HUES48 (cell line): ENCODE data around the gene FGFR1OP2.
"Not testable (repeated sequence)": the region's sequence is repeated elsewhere in the genome, so short reads cannot be mapped to it uniquely, and the experiment has no call there.

Experiments
- H3K27ac ChIP-seq: one replicate; pipeline ENCODE4 v1.7.0; 2013; ENCODE audit warnings: low read depth, low read length, inconsistent platforms
- H3K27me3 ChIP-seq: 2 replicates; pipeline ENCODE4 v1.6.1; 2013; ENCODE audit warnings: mild to moderate bottlenecking, low read length; ENCODE audit not compliant: control insufficient read depth, insufficient read depth
- H3K36me3 ChIP-seq: 2 replicates; pipeline ENCODE4 v1.6.1; 2013; ENCODE audit warnings: low read length; ENCODE audit not compliant: control insufficient read depth, insufficient read depth
- H3K4me1 ChIP-seq: 2 replicates; pipeline ENCODE4 v1.6.1; 2013; ENCODE audit warnings: mild to moderate bottlenecking, low read length; ENCODE audit not compliant: control insufficient read depth, insufficient read depth
- H3K4me3 ChIP-seq: 2 replicates; pipeline ENCODE4 v1.5.1; 2013; ENCODE audit warnings: mild to moderate bottlenecking, low read depth, low read length
- H3K9ac ChIP-seq: 2 replicates; pipeline ENCODE4 v1.6.1; 2013; ENCODE audit warnings: mild to moderate bottlenecking, low read depth, low read length, moderate library complexity
- H3K9me3 ChIP-seq: 2 replicates; pipeline ENCODE4 v1.6.1; 2013; ENCODE audit warnings: low read length; ENCODE audit not compliant: control insufficient read depth, insufficient read depth

Gene FGFR1OP2

GRCh38 chr12:26948309-26948708 is 10.0 kb downstream of the FGFR1OP2 start:
- no peak overlapping the region for H3K27ac ChIP-seq
- H3K9ac ChIP-seq: no peak overlapping the region
- H3K4me1 ChIP-seq: no peaks in the 10 kb centered on the region
- no peak overlapping the region for H3K4me3 ChIP-seq
- no peaks in the 10 kb centered on the region for H3K9me3 ChIP-seq
- no peaks in the 10 kb centered on the region for H3K27me3 ChIP-seq
- H3K36me3 ChIP-seq: no peaks in the 10 kb centered on the region

GRCh38 chr12:26953447-26953846 is 15.2 kb downstream of the FGFR1OP2 start:
- no peaks in the 10 kb centered on the region for H3K4me1 ChIP-seq
- no peak overlapping the region for H3K27ac ChIP-seq
- no peaks in the 10 kb centered on the region for H3K27me3 ChIP-seq
- no peak overlapping the region for H3K9ac ChIP-seq
- no peaks in the 10 kb centered on the region for H3K9me3 ChIP-seq
- H3K4me3 ChIP-seq: no peak overlapping the region
- H3K36me3 ChIP-seq: peaks cover 27% of the 10 kb centered on the region

GRCh38 chr12:26954027-26954426 is 15.8 kb downstream of the FGFR1OP2 start:
- Histone ChIP-seq H3K4me1 (no peaks in the 10 kb centered on the region), H3K9ac (no peak overlapping the region), H3K9me3 (no peaks in the 10 kb centered on the region), H3K27ac (no peak overlapping the region), H3K4me3 (no peak overlapping the region), H3K27me3 (no peaks in the 10 kb centered on the region), H3K36me3 (peaks cover 30% of the 10 kb centered on the region)

- H3K27ac ChIP-seq, H3K27me3 ChIP-seq, H3K9me3 ChIP-seq, H3K9ac ChIP-seq, H3K4me3 ChIP-seq, H3K4me1 ChIP-seq: not testable (repeated sequence)
- peaks cover 65% of the 10 kb centered on the region for H3K36me3 ChIP-seq
Measured at GRCh38 chr12:26961391-26961790, 23.1 kb downstream of the FGFR1OP2 start.

GRCh38 chr12:26961803-26962202 is 23.5 kb downstream of the FGFR1OP2 start:
- peaks cover 62% of the 10 kb centered on the region for H3K36me3 ChIP-seq

GRCh38 chr12:26963413-26963812 is 25.1 kb downstream of the FGFR1OP2 start:
- peaks cover 49% of the 10 kb centered on the region for H3K36me3 ChIP-seq
- H3K9ac ChIP-seq: no peak overlapping the region
- H3K9me3 ChIP-seq: no peaks in the 10 kb centered on the region
- H3K4me3 ChIP-seq: no peak overlapping the region
- H3K4me1 ChIP-seq: no peaks in the 10 kb centered on the region
- no peak overlapping the region for H3K27ac ChIP-seq
- no peaks in the 10 kb centered on the region for H3K27me3 ChIP-seq

More at GRCh38 chr12:26961803-26962202, 23.5 kb downstream of the FGFR1OP2 start:
- H3K9me3 ChIP-seq: no peaks in the 10 kb centered on the region
- H3K4me3 ChIP-seq: no peak overlapping the region
- no peaks in the 10 kb centered on the region for H3K4me1 ChIP-seq
- H3K27me3 ChIP-seq: no peaks in the 10 kb centered on the region
- H3K9ac ChIP-seq: no peak overlapping the region
- H3K27ac ChIP-seq: no peak overlapping the region

GRCh38 chr12:26966842-26967241 is 28.6 kb downstream of the FGFR1OP2 start:
- H3K9ac ChIP-seq: no peak overlapping the region
- no peaks in the 10 kb centered on the region for H3K27me3 ChIP-seq
- H3K36me3 ChIP-seq: peaks cover 38% of the 10 kb centered on the region
- H3K27ac ChIP-seq: no peak overlapping the region
- H3K9me3 ChIP-seq: no peaks in the 10 kb centered on the region
- no peak overlapping the region for H3K4me3 ChIP-seq
- H3K4me1 ChIP-seq: no peaks in the 10 kb centered on the region

GRCh38 chr12:26970136-26970535 is 31.9 kb downstream of the FGFR1OP2 start:
- Histone ChIP-seq H3K4me3 (no peak overlapping the region), H3K9me3 (no peaks in the 10 kb centered on the region), H3K36me3 (peaks cover 38% of the 10 kb centered on the region), H3K27ac (no peak overlapping the region), H3K9ac (no peak overlapping the region), H3K4me1 (no peaks in the 10 kb centered on the region), H3K27me3 (no peaks in the 10 kb centered on the region)

GRCh38 chr12:26971963-26972362 is 33.7 kb downstream of the FGFR1OP2 start:
- Histone ChIP-seq H3K36me3 (peaks cover 52% of the 10 kb centered on the region), H3K9ac (no peak overlapping the region), H3K9me3 (no peaks in the 10 kb centered on the region), H3K27ac (no peak overlapping the region), H3K27me3 (no peaks in the 10 kb centered on the region), H3K4me3 (no peak overlapping the region), H3K4me1 (no peaks in the 10 kb centered on the region)

- H3K9me3 ChIP-seq: no peaks in the 10 kb centered on the region
- H3K4me1 ChIP-seq: no peaks in the 10 kb centered on the region
- no peak overlapping the region for H3K4me3 ChIP-seq
- no peaks in the 10 kb centered on the region for H3K27me3 ChIP-seq
- H3K9ac ChIP-seq: no peak overlapping the region
- peaks cover 68% of the 10 kb centered on the region for H3K36me3 ChIP-seq
- no peak overlapping the region for H3K27ac ChIP-seq
Measured at GRCh38 chr12:26976687-26977086, 38.4 kb downstream of the FGFR1OP2 start.

- H3K4me1 ChIP-seq: no peaks in the 10 kb centered on the region
- no peaks in the 10 kb centered on the region for H3K27me3 ChIP-seq
- no peaks in the 10 kb centered on the region for H3K9me3 ChIP-seq
- peaks cover 62% of the 10 kb centered on the region for H3K36me3 ChIP-seq
- H3K27ac ChIP-seq: no peak overlapping the region
- H3K4me3 ChIP-seq: no peak overlapping the region
- H3K9ac ChIP-seq: no peak overlapping the region
Measured at GRCh38 chr12:26978801-26979200, 40.5 kb downstream of the FGFR1OP2 start.

- peaks cover 56% of the 10 kb centered on the region for H3K36me3 ChIP-seq
Measured at GRCh38 chr12:26979733-26980132, 41.5 kb downstream of the FGFR1OP2 start.

More at GRCh38 chr12:26979733-26980132, 41.5 kb downstream of the FGFR1OP2 start:
- Histone ChIP-seq H3K9ac (no peak overlapping the region), H3K4me3 (no peak overlapping the region), H3K27me3 (no peaks in the 10 kb centered on the region), H3K4me1 (no peaks in the 10 kb centered on the region), H3K9me3 (no peaks in the 10 kb centered on the region), H3K27ac (no peak overlapping the region)
